ENCODE measurements around the gene TSHZ3.
A peak's percentile ranks its signal among the peaks of the same experiment; 100 is the strongest.

The TSHZ3 gene

GRCh38 chr19:31352782-31353651 lies 3.8 kb upstream of the TSHZ3 start:
- no peak overlapping the region for H3K4me3 ChIP-seq (ENCODE audit: low read depth, low read length)
- CTCF ChIA-PET = no interaction called here
- no peak for DNase-seq (ENCODE audit: low read depth, low spot score)
- POLR2A ChIA-PET = no interaction called here
- no peak for TF ChIP-seq CTCF (IDR thresholded peaks at IDR 0.05; ENCODE audit: insufficient read depth, low read length, missing control alignments)

GRCh38 chr19:31352296-31352781 lies 3.1 kb upstream of the TSHZ3 start:
- ChIA-PET POLR2A (no interaction called here), CTCF (no interaction called here)
- peak overlapping the region; percentile 72 for H3K4me3 ChIP-seq (ENCODE audit: low read depth, low read length)
- DNase-seq (ENCODE audit: low read depth, low spot score) = no peak
- no peak for TF ChIP-seq CTCF (IDR thresholded peaks at IDR 0.05; ENCODE audit: insufficient read depth, low read length, missing control alignments)

GRCh38 chr19:31351855-31352195 lies 2.6 kb upstream of the TSHZ3 start:
- POLR2A ChIA-PET = interaction anchor here (1.4 kb wide), 1 partner anchor 27 kb away, joined by 4 read pairs; no protein-coding TSS in a partner anchor

GRCh38 chr19:31351056-31351854 lies 2.0 kb upstream of the TSHZ3 start:
- no peak for TF ChIP-seq CTCF (IDR thresholded peaks at IDR 0.05; ENCODE audit: insufficient read depth, low read length, missing control alignments)
- no peak for DNase-seq (ENCODE audit: low read depth, low spot score)
- ChIA-PET POLR2A (interaction anchor here (1.4 kb wide), 1 partner anchor 27 kb away, joined by 4 read pairs; no protein-coding TSS in a partner anchor), CTCF (interaction anchor here (1.1 to 1.8 kb wide), 2 partner anchors 13 to 297 kb away, joined by 3 to 4 read pairs; no protein-coding TSS in a partner anchor)
- peak overlapping the region; percentile 72 for H3K4me3 ChIP-seq (ENCODE audit: low read depth, low read length)

More at GRCh38 chr19:31351855-31352195, 2.6 kb upstream of the TSHZ3 start:
- DNase-seq (ENCODE audit: low read depth, low spot score) = no peak
- CTCF ChIA-PET = interaction anchor here (1.1 kb wide), 1 partner anchor 14 kb away, joined by 3 read pairs; no protein-coding TSS in a partner anchor
- no peak for TF ChIP-seq CTCF (IDR thresholded peaks at IDR 0.05; ENCODE audit: insufficient read depth, low read length, missing control alignments)
- peak overlapping the region; percentile 72 for H3K4me3 ChIP-seq (ENCODE audit: low read depth, low read length)

- no peak for TF ChIP-seq CTCF (IDR thresholded peaks at IDR 0.05; ENCODE audit: insufficient read depth, low read length, missing control alignments)
- no peak for DNase-seq (ENCODE audit: low read depth, low spot score)
- POLR2A ChIA-PET = interaction anchor here (1.1 to 1.4 kb wide), 2 partner anchors 23 to 28 kb away, joined by 4 to 5 read pairs; no protein-coding TSS in a partner anchor
- H3K4me3 ChIP-seq (ENCODE audit: low read depth, low read length) = peak overlapping the region; percentile 72
- CTCF ChIA-PET = interaction anchor here (1.8 kb wide), 1 partner anchor 296 kb away, joined by 4 read pairs; no protein-coding TSS in a partner anchor
Observed at GRCh38 chr19:31350693-31351055, 1.4 kb upstream of the TSHZ3 start.

Data from AG04449 (cell line).